C1 segment of cervical spinal cord (tissue), 14 donors: ENCODE results near the gene VEGFA.

Source experiments
- DNase-seq, 14 donors: peaks; one replicate each; lab custom pipeline; 2025; lab: John Stamatoyannopoulos, UW

Gene VEGFA

GRCh38 chr6:43820486-43820885 is 50.5 kb downstream of the VEGFA start:
- DNase-seq: no peak

- no peak for DNase-seq
Observed at GRCh38 chr6:43821101-43821886, 51.3 kb downstream of the VEGFA start.

GRCh38 chr6:43823390-43823789 is 53.4 kb downstream of the VEGFA start:
- DNase-seq: no peak

- peak in 1 of 14 donors; percentile 1 for DNase-seq
Observed at GRCh38 chr6:43823879-43824702, 54.1 kb downstream of the VEGFA start.

GRCh38 chr6:43824703-43825064 is 54.7 kb downstream of the VEGFA start:
- no peak for DNase-seq

GRCh38 chr6:43825187-43826115 is 55.4 kb downstream of the VEGFA start:
- no peak for DNase-seq

GRCh38 chr6:43826730-43827129 is 56.7 kb downstream of the VEGFA start:
- DNase-seq: no peak

- DNase-seq: no peak
Observed at GRCh38 chr6:43827898-43828297, 57.9 kb downstream of the VEGFA start.

- no peak for DNase-seq
Observed at GRCh38 chr6:43828711-43829110, 58.7 kb downstream of the VEGFA start.

GRCh38 chr6:43829470-43829869 is 59.5 kb downstream of the VEGFA start:
- DNase-seq: no peak

GRCh38 chr6:43830775-43831174 is 60.8 kb downstream of the VEGFA start:
- no peak for DNase-seq

GRCh38 chr6:43831191-43831590 is 61.2 kb downstream of the VEGFA start:
- DNase-seq: no peak

- DNase-seq: no peak
Observed at GRCh38 chr6:43833223-43833995, 63.4 kb downstream of the VEGFA start.

- DNase-seq: no peak
Observed at GRCh38 chr6:43833996-43834390, 64.0 kb downstream of the VEGFA start.

GRCh38 chr6:43834528-43835155 is 64.6 kb downstream of the VEGFA start:
- DNase-seq: no peak

- DNase-seq: no peak
Observed at GRCh38 chr6:43835872-43836419, 65.9 kb downstream of the VEGFA start.
